CD4-positive, alpha-beta T cell treated with Interleukin-21 for 1 hour (primary cell): ENCODE results near the gene B4GALT2.

Experiments
- DNase-seq: peaks from one replicate; pipeline ENCODE4 v3.0.0-alpha.2; 2020

The B4GALT2 gene

DNA sequence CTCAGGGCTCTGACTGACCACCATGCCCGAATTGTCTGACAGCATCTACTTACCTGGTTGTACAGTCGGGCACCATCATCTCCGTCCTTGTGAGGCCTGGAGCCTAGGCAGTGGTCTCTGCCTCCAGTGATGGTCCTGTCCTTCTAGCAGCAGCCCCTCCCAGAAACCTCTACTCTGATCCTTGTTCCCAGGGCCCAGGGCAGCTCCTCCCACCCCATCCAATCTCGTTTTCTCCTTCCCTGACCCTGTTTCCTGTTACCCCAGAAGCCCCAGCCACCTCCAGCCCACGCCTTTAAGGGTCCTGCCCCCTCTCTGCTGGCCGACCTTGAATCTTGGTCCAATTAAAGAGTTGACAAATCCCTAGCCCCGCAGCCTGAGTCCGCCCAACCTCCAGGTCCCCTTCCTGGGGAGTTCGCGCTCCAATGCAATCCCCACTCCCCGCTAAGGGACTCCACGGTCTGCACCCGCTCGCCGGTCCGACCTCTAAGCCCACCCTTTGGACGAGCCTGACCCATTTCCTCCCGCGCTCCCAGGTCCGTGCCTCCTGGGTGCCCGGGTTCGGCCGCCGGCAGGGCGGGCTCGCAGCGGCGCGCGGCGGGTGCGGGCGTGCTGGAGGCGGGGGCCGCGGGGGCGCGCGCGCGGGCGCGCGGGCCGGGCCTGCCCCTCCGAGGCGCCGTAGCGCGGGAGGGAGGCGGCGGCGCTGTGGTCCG, at the start of gene B4GALT2:
B4GALT2 (plus strand) TSS at position 660 of the 710 bp plus-strand sequence. CDS start 1,951 bp downstream, outside the sequence.
- peak; percentile 45 for DNase-seq

DNA sequence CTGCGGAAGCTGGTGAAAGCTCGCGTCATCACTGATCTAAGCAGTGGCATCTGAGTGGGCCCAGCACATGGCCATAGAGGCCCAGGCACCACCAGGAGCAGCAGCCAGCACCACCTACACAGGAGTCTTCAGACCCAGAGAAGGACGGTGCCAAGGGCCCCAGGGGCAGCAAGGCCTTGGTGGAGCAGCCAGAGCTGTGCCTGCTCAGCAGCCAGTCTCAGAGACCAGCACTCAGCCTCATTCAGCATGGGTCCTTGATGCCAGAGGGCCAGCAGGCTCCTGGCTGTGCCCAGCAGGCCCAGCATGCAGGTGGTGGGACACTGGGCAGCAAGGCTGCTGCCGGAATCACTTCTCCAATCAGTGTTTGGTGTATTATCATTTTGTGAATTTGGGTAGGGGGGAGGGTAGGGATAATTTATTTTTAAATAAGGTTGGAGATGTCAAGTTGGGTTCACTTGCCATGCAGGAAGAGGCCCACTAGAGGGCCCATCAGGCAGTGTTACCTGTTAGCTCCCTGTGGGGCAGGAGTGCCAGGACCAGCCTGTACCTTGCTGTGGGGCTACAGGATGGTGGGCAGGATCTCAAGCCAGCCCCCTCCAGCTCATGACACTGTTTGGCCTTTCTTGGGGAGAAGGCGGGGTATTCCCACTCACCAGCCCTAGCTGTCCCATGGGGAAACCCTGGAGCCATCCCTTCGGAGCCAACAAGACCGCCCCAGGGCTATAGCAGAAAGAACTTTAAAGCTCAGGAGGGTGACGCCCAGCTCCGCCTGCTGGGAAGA, 48.7 kb upstream of the B4GALT2 start:
- no peak for DNase-seq

- no peak for DNase-seq
Observed at GRCh38 chr1:43930949-43931275, 48.1 kb upstream of the B4GALT2 start.

GRCh38 chr1:43931711-43932660, 47.0 kb upstream of the B4GALT2 start:
- DNase-seq, result no peak

DNA sequence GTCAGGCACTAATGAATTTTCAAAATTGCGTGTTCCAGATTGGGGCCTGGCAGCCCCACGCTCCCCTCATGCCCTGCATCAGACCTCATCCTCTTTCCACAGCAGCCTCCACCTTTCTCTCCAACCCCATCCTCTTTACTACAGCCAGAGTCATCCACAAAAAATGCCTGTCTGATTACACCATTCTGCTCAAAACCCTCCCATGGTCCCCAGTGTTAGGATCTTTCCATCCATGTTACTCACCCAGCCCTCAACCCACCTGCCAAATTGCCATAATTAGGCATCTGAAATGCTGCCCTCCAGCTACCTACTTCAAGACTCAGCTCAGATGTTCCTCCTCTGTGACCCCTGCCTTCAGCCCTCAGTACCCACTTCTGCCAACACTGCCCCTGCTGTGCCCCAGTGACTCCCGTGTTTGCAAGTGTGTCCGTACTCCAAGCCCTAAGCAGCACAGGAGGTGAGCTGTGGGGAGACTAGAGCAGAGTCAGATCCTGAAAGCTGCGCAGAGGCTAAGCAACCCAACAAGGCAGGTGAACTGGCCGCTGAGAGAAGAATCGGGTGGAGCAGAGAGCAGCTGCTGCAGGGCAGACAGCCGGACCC, 46.1 kb upstream of the B4GALT2 start:
- DNase-seq, result no peak

GRCh38 chr1:43933386-43934100, 45.5 kb upstream of the B4GALT2 start, which contains the start of gene ARTN:
Gene ARTN (plus strand): TSS chr1:43933801. CDS start chr1:43935657, 1,856 bp downstream.
- no peak for DNase-seq

- peak; percentile 47 for DNase-seq
Observed at GRCh38 chr1:43934101-43934985, 44.7 kb upstream of the B4GALT2 start.

DNA sequence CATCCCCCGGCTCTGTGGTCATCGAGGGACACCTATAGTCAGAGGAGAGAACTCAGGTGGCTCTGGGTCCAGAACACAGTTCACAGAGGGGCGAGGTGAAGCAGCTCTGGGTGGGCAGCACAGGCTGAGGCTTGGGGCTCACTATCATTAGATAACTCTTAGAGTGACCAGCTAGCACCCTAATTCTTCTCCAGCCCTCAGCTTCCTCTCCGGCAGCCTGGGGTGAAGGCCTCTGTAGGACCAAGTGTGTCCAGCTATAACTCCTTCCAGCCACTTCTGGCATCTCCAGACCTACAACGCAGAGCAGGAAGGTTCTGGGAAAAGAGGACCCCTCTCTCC, 44.1 kb upstream of the B4GALT2 start:
- no peak for DNase-seq

GRCh38 chr1:43935711-43936427, 43.1 kb upstream of the B4GALT2 start:
- no peak for DNase-seq

GRCh38 chr1:43936431-43937151, 42.4 kb upstream of the B4GALT2 start:
- DNase-seq, result no peak

GRCh38 chr1:43937179-43937865, 41.7 kb upstream of the B4GALT2 start:
- DNase-seq, result no peak

- no peak for DNase-seq
Observed at GRCh38 chr1:43938383-43938782, 40.6 kb upstream of the B4GALT2 start.

DNA sequence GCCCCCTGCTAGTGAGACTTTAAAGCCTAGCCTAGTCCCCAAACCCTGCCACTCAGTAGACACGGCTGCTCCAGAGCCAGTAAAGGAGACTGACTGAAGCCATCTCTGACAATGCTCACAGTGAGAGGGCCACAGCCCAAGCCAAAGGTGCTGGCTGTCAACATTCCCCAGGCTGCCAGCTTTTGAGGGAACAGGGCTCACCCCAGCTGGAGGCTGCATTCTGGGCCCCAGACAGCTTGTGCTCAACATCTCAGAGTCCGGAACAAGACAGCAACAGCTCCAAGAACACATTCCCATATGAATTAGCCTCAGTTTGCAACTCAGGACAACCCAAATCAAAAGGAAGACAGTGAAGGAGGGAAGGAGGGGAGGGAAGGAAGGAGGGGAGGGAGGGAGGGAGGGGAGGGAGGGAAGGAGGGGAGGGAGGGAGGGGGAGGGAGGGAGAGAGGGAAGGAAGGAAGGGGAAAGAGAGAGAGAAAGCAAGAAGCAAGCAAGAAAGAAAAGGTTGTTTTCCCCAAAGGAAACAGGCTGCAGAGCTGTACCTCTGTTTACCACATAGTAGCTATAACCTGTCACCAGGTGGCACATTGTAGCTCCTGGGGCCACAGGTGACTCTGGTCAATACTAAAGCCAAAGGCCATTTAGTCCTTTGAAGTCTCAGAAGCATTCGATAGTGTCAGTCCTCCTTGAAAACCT, 40.0 kb upstream of the B4GALT2 start:
- DNase-seq, result no peak

DNA sequence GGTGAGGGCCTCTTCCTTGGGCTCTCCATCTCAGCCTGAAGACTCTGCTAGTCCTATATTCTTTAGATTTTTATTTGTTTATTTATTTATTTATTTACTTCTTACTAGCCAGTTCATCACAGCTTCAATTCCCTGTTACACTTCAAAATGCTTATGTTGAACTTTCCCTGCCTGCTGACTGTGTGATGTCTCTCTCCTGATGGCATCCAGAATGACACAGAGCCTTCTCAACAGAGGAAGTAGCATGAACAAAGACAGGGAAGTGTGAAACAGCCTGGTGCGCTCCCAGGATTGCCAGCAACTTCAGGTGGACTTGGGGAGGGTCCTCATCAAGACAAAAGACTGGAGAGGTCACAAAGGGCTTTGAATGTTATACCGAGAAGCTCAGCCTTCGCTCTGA, 36.6 kb upstream of the B4GALT2 start:
- DNase-seq, result no peak

DNA sequence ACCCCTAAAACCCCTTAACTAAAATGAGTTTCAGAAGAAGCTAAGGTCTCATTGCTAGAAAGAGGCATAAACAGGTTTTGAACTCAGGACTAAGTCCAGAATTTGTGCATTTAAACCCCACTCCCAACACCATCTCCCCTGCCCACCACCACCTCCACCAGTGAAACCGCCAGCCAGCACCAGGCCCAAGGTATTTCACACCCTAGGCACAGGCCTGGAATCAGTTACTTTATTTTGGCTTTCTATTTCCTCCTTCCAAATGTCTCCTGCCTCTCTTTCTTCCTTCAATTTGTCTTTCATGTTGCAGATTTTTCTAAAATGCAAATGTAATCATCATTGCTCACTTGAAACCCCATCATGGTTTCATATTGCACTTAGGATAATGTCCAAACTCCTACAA, 34.1 kb upstream of the B4GALT2 start:
- DNase-seq, result no peak

- no peak for DNase-seq
Observed at GRCh38 chr1:43945674-43946235, 33.3 kb upstream of the B4GALT2 start.

DNA sequence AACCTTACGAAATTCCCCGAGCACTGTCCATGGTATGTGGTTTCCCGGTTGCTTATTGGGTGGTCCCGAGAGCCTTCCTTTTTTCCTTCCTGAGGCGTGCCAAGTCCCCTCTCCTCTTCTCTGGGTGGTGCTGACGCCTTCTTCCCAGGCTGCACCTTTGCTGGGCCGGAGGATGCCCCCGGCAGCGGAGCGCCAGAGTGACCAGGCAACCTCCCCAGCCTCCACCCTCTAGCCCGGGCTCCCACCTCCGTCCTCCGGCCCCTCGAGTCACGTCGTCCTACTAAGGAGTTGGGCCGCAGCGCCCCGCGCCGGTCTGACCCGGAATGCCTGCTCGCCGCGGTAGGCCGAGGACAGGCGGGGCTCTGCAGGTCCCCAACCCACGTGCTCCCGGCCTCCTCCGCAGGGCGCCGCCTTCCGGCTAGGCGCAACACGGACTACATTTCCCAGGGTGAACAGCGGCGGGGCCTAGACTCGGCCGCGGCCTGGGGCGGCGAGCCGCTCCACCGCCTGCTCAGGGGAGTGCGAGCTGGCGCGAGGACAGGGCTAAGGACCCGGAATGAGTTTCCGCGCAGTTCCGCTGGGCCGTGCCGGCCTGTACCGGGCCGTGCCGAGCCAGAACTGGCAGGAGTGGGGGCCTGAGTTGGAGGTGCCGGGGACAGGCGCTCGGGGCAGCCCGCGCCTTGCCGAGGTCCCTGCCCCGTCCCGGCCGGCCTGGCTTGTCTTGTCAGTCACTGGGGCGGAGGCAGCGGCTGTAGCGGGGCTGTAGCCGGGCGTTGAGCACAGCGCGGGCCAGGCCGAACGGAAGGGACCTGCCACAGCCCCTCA, 32.6 kb upstream of the B4GALT2 start, which contains the start of gene IPO13:
IPO13 (plus strand) TSS at position 715 of the 825 bp plus-strand sequence. CDS start 651 bp downstream, outside the sequence.
- peak; percentile 96 for DNase-seq
